HG03571 (cell line): Measurements from ENCODE around the gene HHIPL1.

Source experiments
- ATAC-seq: cut with Tn5 transposase; IDR thresholded peaks from one replicate; pipeline ENCODE4 v1.9.1; 2021; ENCODE audit not compliant: unreplicated experiment

HHIPL1 gene

GRCh38 chr14:99707420-99707819, 62.5 kb downstream of the HHIPL1 start:
- no peak for ATAC-seq

- no peak for ATAC-seq
Observed at GRCh38 chr14:99707921-99708320, 63.0 kb downstream of the HHIPL1 start.

- no peak for ATAC-seq
Observed at GRCh38 chr14:99708449-99708848, 63.5 kb downstream of the HHIPL1 start.

GRCh38 chr14:99713972-99714371, 69.0 kb downstream of the HHIPL1 start:
- ATAC-seq = no peak

GRCh38 chr14:99715266-99716000, 70.5 kb downstream of the HHIPL1 start:
- no peak for ATAC-seq

GRCh38 chr14:99716091-99716849, 71.3 kb downstream of the HHIPL1 start:
- no peak for ATAC-seq

- no peak for ATAC-seq
Observed at GRCh38 chr14:99716850-99717681, 72.1 kb downstream of the HHIPL1 start.

GRCh38 chr14:99717682-99718013, 72.7 kb downstream of the HHIPL1 start:
- no peak for ATAC-seq

GRCh38 chr14:99718031-99718810, 73.3 kb downstream of the HHIPL1 start:
- peak; percentile 92 for ATAC-seq

- peak; percentile 43 for ATAC-seq
Observed at GRCh38 chr14:99718811-99719192, 73.9 kb downstream of the HHIPL1 start.

GRCh38 chr14:99720941-99721791, 76.2 kb downstream of the HHIPL1 start:
- ATAC-seq = no peak

GRCh38 chr14:99721792-99722516, 77.0 kb downstream of the HHIPL1 start:
- ATAC-seq = no peak

GRCh38 chr14:99722741-99723140, 77.8 kb downstream of the HHIPL1 start:
- no peak for ATAC-seq

GRCh38 chr14:99724196-99724891, 79.4 kb downstream of the HHIPL1 start:
- no peak for ATAC-seq

- ATAC-seq = no peak
Observed at GRCh38 chr14:99724939-99725773, 80.2 kb downstream of the HHIPL1 start.

GRCh38 chr14:99725774-99726537, 81.0 kb downstream of the HHIPL1 start:
- no peak for ATAC-seq

GRCh38 chr14:99726538-99727095, 81.7 kb downstream of the HHIPL1 start:
- no peak for ATAC-seq
